Muscle layer of duodenum (tissue), 2 donors: ENCODE measurements around the gene TSPEAR.
"Not testable (repeated sequence)": the region's sequence is repeated elsewhere in the genome, so short reads cannot be mapped to it uniquely, and the experiment has no call there.

Source experiments
- H3K27ac ChIP-seq: one replicate; pipeline ENCODE4 v1.7.0; 2013; ENCODE audit warnings: mild to moderate bottlenecking, low read length
- H3K27me3 ChIP-seq: one replicate; pipeline ENCODE4 v1.7.0; 2013; ENCODE audit warnings: low read depth, mild to moderate bottlenecking, control low read depth, low read length
- H3K36me3 ChIP-seq, 2 donors: one replicate each; pipeline ENCODE4 v1.7.0; 2013; ENCODE audit warnings: low read length in 2 of 2, control low read depth in 1 of 2, mild to moderate bottlenecking in 1 of 2; ENCODE audit not compliant: insufficient read depth in 2 of 2, control insufficient read depth in 1 of 2
- H3K4me1 ChIP-seq, 2 donors: one replicate each; pipeline ENCODE4 v1.7.0; 2013; ENCODE audit warnings: low read length in 2 of 2, mild to moderate bottlenecking in 2 of 2, control low read depth in 1 of 2, moderate library complexity in 1 of 2; ENCODE audit not compliant: insufficient read depth in 2 of 2, control insufficient read depth in 1 of 2
- H3K4me3 ChIP-seq, 2 donors: one replicate each; pipeline ENCODE4 v1.7.0; 2013; ENCODE audit warnings: low read length in 2 of 2, low read depth in 1 of 2, mild to moderate bottlenecking in 1 of 2
- H3K9me3 ChIP-seq, 2 donors: one replicate each; pipeline ENCODE4 v1.7.0; 2013; ENCODE audit warnings: low read length in 2 of 2, control low read depth in 1 of 2, mild to moderate bottlenecking in 1 of 2; ENCODE audit not compliant: control insufficient read depth in 1 of 2
- donor health status: healthy.

TSPEAR gene

DNA sequence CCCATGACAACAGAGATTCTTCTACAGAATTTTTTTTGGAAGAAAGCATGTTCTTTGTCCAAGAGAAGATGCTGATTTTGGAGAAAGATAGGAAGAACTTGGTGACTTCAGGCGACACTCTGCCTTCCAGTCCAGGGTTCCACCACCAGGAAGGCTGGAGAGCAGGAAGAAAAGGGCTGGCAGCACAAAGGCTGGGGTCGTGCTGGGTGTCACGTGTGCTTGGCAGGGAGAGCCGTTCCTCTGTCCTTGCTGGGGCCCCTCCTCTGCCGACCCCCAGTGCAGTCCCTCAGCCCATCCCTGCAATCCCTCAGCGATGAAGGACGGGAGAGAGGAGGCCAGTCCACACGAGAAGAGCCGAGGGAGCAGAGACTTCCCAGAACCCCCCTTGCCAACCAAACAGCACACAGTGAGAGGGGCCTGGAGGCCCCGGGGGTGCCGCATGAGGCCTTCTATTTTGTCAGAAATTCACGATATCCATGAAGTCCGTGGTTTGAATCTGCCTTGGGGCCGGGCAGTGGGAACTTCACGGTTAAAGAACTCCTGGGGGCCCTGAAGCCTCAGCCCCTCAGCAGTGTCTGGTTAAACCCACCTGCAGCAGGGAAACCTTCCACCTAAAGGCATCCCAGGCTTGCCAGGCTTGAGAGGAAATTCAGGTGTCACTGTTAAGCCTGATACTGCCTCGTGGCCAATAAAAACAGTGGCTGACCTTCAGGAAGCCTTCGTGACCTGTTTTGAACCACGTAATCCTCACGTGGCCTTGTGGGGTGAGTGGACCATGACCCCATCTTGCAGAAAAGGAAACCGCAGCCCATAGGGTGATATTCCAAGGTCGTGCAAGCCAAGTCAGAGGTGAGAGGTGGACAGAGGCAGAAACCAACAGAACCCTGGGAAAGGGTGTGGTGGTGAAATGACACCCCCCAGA is 11.0 kb downstream of the TSPEAR start:
- Histone ChIP-seq H3K27ac (no peak overlapping the region), H3K9me3 (no peaks in the 10 kb centered on the region), H3K27me3 (peaks cover 17% of the 10 kb centered on the region), H3K4me3 (no peak overlapping the region), H3K36me3 (no peaks in the 10 kb centered on the region), H3K4me1 (no peaks in the 10 kb centered on the region)

DNA sequence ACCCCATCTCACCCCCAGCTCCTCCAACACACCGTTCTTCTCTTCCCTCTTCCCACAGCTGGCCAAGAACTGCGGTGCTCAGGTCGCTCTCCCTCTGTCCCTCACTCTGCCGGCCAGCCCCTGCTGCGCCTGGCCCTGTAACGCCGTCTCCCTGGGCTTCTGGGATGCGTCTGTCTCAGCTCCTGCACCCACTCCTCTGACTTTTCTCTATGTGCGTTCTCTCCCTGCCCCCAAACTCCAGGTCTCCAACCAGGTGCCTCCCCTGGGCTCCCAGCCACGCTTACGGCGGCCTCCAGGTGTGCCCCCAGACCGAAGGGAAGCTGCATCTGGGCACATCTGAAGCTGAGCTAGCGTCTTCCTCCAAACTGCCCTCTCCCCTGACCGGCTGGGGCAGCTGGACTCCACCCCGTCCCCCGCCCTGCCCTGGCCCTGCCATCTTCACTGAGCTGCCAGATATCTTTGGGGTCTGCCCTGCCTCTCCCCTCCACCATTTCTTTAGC is 11.8 kb downstream of the TSPEAR start:
- H3K27me3 ChIP-seq = peaks cover 16% of the 10 kb centered on the region
- no peak overlapping the region for H3K4me3 ChIP-seq
- H3K4me1 ChIP-seq = no peaks in the 10 kb centered on the region
- no peaks in the 10 kb centered on the region for H3K36me3 ChIP-seq
- H3K27ac ChIP-seq = no peak overlapping the region
- H3K9me3 ChIP-seq = no peaks in the 10 kb centered on the region

DNA sequence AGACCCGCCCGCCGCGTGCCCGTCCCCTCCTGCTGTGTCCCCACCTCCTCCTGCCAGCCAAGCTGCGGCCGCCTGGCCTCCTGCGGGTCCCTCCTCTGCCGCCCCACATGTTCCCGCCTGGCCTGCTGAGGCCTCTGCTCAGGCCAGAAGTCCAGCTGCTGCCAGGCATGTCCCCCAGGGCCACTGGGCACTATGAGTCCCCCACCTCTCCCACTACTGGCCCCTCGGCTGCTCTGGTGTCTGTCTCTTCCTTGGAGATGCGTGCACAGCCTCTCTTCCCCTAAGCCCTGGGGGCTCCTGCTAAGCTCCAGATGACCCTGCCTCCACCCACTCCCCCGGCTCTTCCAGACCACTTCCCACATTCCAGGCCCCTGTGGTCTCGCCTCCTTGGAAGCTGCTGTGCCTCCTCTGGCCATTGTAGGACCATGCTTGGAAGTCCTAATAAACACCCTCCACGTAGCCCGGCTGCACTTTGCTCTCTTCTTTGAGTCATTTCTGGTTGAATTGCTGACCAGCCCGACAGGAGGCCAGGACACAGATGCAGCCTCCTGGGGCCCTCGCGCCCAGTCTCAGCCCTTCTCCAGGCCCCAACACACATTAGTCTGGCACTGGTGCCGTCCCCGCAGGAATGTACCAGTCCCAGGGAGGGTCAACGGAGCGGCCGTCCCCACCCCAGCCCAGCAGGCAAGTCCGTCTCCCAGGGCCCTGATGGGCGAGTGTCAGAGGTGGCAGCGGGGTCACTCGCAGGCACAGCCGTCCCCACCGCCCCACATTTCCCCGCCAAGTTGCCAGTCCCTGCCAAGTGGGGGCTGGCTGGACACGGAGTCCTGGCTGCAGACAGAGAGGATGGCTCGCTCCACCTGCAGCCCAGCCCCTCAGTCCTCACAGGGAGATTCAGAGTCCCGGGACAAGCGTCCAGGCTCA is 13.3 kb downstream of the TSPEAR start:
- Histone ChIP-seq H3K27ac (no peak overlapping the region), H3K27me3 (peaks cover 9% of the 10 kb centered on the region), H3K9me3 (peaks cover 0 to 12% of the 10 kb centered on the region in 2 donors), H3K4me1 (no peaks in the 10 kb centered on the region), H3K36me3 (no peaks in the 10 kb centered on the region), H3K4me3 (no peak overlapping the region)

DNA sequence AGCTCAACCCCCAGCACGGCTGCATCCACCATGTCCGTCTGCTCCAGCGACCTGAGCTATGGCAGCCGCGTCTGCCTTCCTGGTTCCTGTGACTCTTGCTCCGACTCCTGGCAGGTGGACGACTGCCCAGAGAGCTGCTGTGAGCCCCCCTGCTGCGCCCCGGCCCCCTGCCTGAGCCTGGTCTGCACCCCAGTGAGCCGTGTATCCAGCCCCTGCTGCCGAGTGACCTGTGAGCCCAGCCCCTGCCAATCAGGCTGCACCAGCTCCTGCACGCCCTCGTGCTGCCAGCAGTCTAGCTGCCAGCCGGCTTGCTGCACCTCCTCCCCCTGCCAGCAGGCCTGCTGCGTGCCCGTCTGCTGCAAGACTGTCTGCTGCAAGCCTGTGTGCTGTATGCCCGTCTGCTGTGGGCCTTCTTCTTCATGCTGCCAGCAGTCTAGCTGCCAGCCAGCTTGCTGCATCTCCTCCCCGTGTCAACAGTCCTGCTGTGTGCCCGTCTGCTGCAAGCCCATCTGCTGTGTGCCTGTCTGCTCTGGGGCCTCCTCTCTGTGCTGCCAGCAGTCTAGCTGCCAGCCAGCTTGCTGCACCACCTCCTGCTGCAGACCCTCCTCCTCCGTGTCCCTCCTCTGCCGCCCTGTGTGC is 14.1 kb downstream of the TSPEAR start, which contains the start of gene KRTAP10-12:
Gene KRTAP10-12, plus strand, starts transcription at position 1 of the 639 bp plus-strand sequence. Its CDS starts 30 bp downstream, at position 31.
- H3K27me3 ChIP-seq, H3K4me1 ChIP-seq, H3K36me3 ChIP-seq, H3K27ac ChIP-seq, H3K4me3 ChIP-seq: not testable (repeated sequence)
- H3K9me3 ChIP-seq = peaks cover 4 to 19% of the 10 kb centered on the region in 2 donors

DNA sequence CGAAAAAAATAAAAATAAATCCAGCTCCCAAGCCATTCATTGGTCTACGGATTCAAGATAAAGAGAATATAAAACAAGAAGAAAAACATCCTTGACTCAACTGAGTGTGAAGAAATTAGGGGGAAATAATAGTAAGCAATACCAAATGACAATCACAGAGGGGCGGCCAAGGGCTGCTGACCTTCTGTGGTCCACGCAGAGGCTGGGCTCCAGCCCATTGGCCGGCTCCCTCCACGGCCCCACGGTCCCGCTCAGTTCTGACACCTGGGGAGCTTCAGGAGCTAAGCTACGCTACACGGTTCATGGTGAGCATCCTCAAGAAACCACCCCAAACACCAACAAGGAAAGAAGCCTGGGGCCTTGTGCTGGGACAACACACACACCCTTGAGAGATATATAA is 14.8 kb downstream of the TSPEAR start:
- no peaks in the 10 kb centered on the region for H3K36me3 ChIP-seq
- no peak overlapping the region for H3K27ac ChIP-seq
- H3K4me1 ChIP-seq = no peaks in the 10 kb centered on the region
- H3K4me3 ChIP-seq = no peak overlapping the region
- peaks cover 4 to 19% of the 10 kb centered on the region in 2 donors for H3K9me3 ChIP-seq
- peaks cover 5% of the 10 kb centered on the region for H3K27me3 ChIP-seq

DNA sequence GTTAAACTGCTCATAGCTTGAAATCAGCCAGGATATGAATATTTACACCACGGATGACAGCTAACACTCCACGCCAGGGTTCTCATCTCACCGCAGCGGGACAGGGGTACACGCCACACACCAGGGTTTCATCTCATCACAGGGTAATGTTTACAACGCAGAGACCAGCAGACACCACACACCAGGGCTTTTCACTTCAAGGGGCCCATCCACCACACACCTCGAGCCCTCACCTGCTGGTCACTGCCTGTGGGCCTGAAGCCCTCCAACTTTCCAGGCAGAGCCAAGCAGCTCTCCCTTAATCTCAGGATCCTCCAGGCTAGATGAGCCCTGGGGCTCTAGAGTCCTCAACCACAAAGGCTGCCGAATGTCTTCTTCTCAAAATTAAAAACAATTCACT is 15.7 kb downstream of the TSPEAR start:
- peaks cover 3% of the 10 kb centered on the region for H3K27me3 ChIP-seq
- H3K27ac ChIP-seq = no peak overlapping the region
- H3K4me3 ChIP-seq = no peak overlapping the region
- peaks cover 4 to 23% of the 10 kb centered on the region in 2 donors for H3K9me3 ChIP-seq
- no peaks in the 10 kb centered on the region for H3K36me3 ChIP-seq
- no peaks in the 10 kb centered on the region for H3K4me1 ChIP-seq

DNA sequence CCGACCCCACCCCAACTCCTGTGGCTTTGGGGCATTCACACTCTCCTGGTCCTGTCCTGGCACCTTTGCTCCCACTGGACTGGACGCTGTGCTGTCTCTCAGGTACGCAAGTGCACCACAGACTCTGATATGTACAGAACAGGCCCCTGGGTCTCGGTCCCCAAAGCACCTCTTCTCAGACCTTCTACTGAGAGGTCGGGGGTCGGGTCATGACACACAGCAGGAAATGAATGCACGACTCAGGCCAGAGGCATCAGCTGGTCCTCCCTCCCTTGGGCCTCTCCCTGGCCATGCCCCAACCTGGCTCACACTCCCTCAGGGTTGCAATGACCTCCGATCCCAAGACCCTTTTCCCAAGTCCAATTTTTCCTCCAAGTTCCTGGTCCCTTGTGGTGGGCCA is 16.2 kb downstream of the TSPEAR start:
- H3K9me3 ChIP-seq = peaks cover 4 to 23% of the 10 kb centered on the region in 2 donors
- no peak overlapping the region for H3K4me3 ChIP-seq
- no peak overlapping the region for H3K27ac ChIP-seq
- no peaks in the 10 kb centered on the region for H3K36me3 ChIP-seq
- H3K27me3 ChIP-seq = peaks cover 3% of the 10 kb centered on the region
- no peaks in the 10 kb centered on the region for H3K4me1 ChIP-seq

DNA sequence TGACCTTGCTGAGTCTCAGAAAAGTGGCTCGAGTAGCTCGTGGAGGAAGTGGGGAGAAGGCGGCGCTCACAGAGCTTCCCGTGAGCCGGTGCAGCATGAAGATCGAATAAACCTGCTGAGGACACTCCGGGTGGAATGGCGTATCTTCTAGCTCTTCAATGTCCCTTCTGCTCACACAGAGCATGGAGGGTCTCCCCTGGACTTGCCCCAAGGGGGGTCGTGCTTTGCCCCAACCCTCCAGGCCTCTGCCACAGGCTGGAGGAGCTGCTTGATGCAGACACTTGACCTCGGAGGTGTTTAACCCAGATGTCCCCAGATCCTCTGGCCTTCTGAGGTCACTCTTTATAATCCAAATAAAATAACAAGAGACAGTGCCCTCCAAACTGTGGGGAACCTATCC is 16.6 kb downstream of the TSPEAR start:
- Histone ChIP-seq H3K4me1 (no peaks in the 10 kb centered on the region), H3K27ac (no peak overlapping the region)

DNA sequence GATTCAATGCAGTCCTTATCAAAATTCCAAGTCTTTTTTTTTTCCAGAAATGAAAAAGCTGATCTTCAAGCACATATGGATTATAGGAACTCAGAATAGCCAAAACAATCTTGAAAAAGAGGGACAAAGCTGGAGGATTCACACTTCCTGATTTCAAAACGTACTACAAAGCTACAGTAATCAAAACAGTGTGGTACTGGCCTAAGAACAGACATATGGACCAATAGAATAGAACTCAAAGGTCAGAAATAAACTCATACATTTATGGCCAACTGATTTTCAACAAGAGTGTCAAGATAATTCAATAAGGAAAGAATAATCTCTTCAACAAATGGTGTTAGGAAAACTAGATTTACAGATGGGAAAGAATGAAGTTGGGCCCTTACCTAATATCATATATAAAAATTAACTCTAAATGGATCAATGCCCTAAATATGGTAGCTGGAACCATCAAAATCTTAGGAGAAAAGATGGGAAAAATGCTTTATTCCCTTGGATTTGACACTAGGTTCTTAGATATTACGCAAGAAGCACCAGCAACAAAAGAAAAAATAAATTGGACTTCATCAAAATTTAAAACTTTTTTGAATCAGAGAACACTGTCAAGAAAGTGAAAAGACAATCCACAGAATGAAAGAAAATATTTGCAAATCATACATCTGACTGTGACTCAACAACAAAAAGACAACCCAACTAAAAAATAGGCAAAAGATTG is 18.4 kb downstream of the TSPEAR start:
- Histone ChIP-seq H3K9me3 (peaks cover 4 to 23% of the 10 kb centered on the region in 2 donors), H3K27me3 (no peaks in the 10 kb centered on the region), H3K36me3 (no peaks in the 10 kb centered on the region), H3K4me1 (no peaks in the 10 kb centered on the region), H3K4me3 (no peak overlapping the region), H3K27ac (no peak overlapping the region)

More for the DNA sequence above, 16.6 kb downstream of the TSPEAR start:
- peaks cover 3% of the 10 kb centered on the region for H3K27me3 ChIP-seq
- peaks cover 4 to 23% of the 10 kb centered on the region in 2 donors for H3K9me3 ChIP-seq
- no peaks in the 10 kb centered on the region for H3K36me3 ChIP-seq
- H3K4me3 ChIP-seq = no peak overlapping the region

DNA sequence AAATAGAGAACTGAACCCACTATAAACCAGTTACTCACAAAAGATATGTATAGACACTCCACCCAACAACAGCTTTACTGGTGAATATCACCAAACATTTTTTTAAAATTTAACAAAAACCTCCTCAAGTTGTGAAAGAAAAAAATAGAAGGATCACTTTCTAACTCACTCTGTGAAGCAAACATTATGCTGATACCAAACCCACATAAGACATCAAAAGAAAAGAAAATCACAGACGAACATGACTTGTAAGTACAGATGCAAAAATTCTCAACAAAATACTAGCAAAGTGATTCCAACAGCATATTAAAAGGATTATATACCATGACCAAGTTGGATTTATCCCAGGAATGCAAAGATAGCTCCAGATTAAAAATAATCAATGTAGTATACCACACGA is 19.7 kb downstream of the TSPEAR start:
- H3K36me3 ChIP-seq = no peaks in the 10 kb centered on the region
- peaks cover 4 to 23% of the 10 kb centered on the region in 2 donors for H3K9me3 ChIP-seq
- H3K27ac ChIP-seq = no peak overlapping the region
- no peak overlapping the region for H3K4me3 ChIP-seq
- H3K4me1 ChIP-seq = no peaks in the 10 kb centered on the region
- H3K27me3 ChIP-seq = no peaks in the 10 kb centered on the region
